Omental fat pad (tissue), 4 donors: ENCODE data around the gene CD226. TPM values are rescaled to one million over a fixed set of nuclear protein-coding genes. Genes with fewer than 3 reads are reported as not detected.
"Not testable (repeated sequence)": the region's sequence is repeated elsewhere in the genome, so short reads cannot be mapped to it uniquely, and the experiment has no call there.

Source experiments
- ATAC-seq: fragments of 150-250 bp; one replicate; pipeline ENCODE4 v1.9.1; 2016; ENCODE audit warnings: mild to moderate bottlenecking, moderate library complexity; ENCODE audit not compliant: low FRiP score
- DNase-seq: peaks from one replicate; pipeline ENCODE4 v3.0.0-alpha.2; 2019; ENCODE audit warnings: low spot score
- total RNA-seq, 4 donors: library from RNA; depleted of rRNA; stranded (reverse); fragments of >200 nt; gene quantifications; one replicate each; pipeline ENCODE4 v1.1.0, GENCODE V29; 2016
- TF ChIP-seq, protein P1 (sequence below), 3 donors: fragments of 450-650 bp; IDR thresholded peaks; one replicate each; pipeline ENCODE4 v1.5.1; 2016 to 2017; ENCODE audit warnings: antibody characterized with exemption in 3 of 3, mild to moderate bottlenecking in 3 of 3, moderate library complexity in 2 of 3

CD226 gene
- total RNA-seq, 4 donors from 2014 or later: 1.9 to 4.3 (median 3.0) TPM

DNA sequence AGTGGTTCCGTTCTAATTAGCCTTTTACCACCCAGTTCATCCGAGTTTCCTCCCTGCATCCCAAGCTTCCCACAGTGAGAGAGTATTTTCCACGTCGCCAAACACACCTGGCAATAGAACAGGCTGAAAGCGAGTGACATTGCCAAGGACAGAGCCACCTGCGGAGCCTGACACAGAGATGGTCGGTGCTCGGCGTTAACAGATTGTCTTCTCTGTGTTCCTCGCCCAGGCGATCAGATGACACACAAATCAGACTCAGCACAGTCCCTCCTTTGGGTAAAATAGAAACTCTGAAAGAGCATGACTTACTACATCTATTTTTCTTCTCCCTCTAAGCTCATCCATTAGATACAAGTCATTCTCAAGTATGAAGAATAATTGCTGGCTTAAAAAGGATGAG, 107.7 kb downstream of the CD226 start:
- ATAC-seq: no peak
- TF ChIP-seq, protein P1, sequence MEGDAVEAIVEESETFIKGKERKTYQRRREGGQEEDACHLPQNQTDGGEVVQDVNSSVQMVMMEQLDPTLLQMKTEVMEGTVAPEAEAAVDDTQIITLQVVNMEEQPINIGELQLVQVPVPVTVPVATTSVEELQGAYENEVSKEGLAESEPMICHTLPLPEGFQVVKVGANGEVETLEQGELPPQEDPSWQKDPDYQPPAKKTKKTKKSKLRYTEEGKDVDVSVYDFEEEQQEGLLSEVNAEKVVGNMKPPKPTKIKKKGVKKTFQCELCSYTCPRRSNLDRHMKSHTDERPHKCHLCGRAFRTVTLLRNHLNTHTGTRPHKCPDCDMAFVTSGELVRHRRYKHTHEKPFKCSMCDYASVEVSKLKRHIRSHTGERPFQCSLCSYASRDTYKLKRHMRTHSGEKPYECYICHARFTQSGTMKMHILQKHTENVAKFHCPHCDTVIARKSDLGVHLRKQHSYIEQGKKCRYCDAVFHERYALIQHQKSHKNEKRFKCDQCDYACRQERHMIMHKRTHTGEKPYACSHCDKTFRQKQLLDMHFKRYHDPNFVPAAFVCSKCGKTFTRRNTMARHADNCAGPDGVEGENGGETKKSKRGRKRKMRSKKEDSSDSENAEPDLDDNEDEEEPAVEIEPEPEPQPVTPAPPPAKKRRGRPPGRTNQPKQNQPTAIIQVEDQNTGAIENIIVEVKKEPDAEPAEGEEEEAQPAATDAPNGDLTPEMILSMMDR (IDR thresholded peaks at IDR 0.05): no peak
- DNase-seq: no peak

- TF ChIP-seq, protein P1 (IDR thresholded peaks at IDR 0.05): no peak
- DNase-seq: no peak
- ATAC-seq: no peak
Observed at GRCh38 chr18:69839497-69839896, 108.2 kb downstream of the CD226 start.

DNA sequence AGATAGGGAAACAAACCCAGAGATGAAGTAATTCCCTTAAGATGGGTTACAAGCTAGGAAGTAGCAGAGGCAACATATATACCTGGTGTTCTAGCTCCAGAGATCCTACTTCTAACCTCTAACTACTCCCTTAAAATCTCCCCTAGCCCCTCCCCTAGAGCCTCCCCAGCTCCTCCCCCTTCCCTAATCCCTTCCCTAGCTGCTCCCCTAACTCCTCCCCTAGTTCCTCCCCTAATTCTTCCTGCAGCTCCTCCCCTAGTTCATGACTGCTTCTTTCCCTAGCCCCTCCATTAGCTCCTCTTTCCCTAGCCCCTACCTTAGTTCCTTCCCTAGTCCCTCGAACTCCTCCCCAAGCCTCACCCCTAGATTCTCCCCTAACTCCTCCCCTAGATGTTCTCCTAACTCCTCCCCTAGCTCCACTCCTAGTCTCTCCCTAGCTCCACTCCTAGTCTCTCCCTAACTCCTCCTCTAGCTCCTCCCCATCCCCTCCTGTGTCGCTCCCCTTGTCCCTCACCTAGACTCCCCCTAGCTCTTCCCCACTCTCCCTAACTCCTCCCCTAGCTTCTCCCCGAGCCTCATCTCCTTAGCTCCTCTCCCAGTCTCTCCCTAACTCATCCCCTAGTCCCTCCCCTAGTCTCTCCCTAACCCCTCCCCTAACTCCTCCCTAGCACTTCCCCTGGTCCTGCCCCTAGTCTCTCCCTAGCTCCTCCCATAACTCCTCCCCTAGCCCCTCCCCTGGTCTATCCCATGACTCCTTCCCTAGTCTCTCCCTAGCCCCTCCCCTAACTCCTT, 108.9 kb downstream of the CD226 start:
- DNase-seq (no peak), ATAC-seq (no peak)
- TF ChIP-seq, protein P1 (IDR thresholded peaks at IDR 0.05): no peak

DNA sequence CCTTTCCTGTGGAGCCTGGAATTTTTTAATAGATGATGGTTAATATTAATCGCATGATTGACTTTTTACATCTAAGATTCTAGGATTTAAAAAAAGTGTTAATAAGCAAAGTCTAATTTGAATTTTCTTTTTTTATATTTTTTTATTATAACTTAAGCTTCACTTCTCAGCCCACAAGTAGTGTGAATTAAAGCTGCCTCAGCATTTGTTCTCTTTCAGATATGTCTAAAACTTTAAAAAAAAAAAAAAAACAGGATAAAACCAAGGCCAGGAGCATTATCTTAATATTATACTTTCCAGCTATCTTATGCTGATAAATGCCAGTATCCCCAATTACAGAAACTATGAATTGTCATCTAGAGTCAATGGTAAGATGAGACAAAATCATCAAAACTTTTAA, 109.7 kb downstream of the CD226 start:
- no peak for DNase-seq
- ATAC-seq: no peak
- TF ChIP-seq, protein P1 (IDR thresholded peaks at IDR 0.05): no peak

- not testable (repeated sequence) for DNase-seq, ATAC-seq
Observed at GRCh38 chr18:69834980-69835379, 112.7 kb downstream of the CD226 start.

DNA sequence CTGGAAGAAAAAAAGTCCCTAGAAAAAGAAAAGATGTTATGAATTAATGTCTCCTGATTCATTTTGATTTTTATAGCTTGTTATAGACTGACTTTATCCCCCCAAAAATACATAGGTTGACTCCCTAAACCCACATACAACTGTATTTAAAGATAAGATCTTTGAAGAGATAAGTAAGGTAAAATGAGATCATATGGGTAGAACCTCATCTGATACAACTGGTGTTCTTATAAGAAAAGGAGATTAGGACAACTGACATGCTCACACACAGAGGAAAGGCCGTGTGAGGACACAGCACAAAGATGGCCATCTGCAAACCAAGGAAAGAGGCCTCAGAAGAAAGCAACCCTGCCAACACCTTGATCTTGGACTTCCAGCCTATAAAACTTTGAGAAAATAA, 117.5 kb downstream of the CD226 start:
- no peak for DNase-seq
- ATAC-seq: no peak
- TF ChIP-seq, protein P1 (IDR thresholded peaks at IDR 0.05): no peak

DNA sequence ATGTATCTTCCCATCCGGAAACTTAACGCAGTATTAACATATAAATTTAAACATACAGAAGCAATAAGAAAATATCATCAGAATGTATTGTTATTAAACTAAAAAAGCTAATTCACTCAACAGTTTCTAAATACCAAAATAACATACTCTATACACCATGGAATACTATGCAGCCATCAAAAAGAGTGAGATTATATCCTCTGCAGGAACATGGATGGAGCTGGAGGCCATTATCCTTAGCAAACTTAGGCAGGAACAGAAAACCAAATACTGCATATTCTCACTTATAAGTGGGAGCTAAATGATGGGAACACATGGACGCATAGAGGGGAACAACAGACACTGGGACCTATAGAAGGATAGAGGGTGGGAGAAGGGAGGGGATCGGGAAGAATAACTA, 127.1 kb downstream of the CD226 start:
- DNase-seq: no peak
- TF ChIP-seq, protein P1 (IDR thresholded peaks at IDR 0.05): no peak
- ATAC-seq: no peak
